ENCODE measurements around the gene CCDC47.

Gene CCDC47

DNA sequence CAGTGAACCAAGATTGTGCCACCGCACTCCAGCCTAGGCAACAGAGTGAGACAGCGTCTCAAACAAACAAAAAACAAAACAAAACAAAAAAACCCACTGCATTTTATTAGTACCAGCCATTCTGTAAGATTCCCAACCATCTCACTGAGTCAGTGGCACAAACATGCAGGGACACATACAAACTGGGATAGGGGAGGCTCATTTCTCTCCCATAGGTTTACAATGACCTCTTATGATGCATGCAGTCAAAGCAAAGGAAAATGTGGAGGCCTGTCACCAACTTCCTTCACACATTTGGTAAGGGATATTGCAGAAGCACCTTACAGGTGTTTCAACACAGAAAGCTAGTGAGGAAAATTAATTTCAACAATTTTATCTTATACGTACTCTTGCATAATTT is 19.4 kb downstream of the CCDC47 start:
- Histone ChIP-seq H2AFZ (ENCODE audit: low read depth) (no peak overlapping the region), H3K27ac (no peak overlapping the region), H3K4me1 (ENCODE audit: low read depth, poor library complexity, severe bottlenecking) (no peaks in the 10 kb centered on the region), H3K9ac (no peak overlapping the region), H4K20me1 (ENCODE audit: insufficient read depth) (no peaks in the 10 kb centered on the region), H3K36me3 (ENCODE audit: insufficient read depth) (peaks cover 12% of the 10 kb centered on the region; the same call in 1 of the 2 replicates), H3K4me3 (IDR thresholded peaks at IDR 0.05; ENCODE audit: insufficient read depth, low read depth, low read length) (no peak overlapping the region), H3K79me2 (ENCODE audit: insufficient read depth, low read depth) (no peaks in the 10 kb centered on the region), H3K27me3 (ENCODE audit: insufficient read depth, low read depth) (no peaks in the 10 kb centered on the region), H3K4me2 (no peak overlapping the region)
- TF ChIP-seq, protein P1, sequence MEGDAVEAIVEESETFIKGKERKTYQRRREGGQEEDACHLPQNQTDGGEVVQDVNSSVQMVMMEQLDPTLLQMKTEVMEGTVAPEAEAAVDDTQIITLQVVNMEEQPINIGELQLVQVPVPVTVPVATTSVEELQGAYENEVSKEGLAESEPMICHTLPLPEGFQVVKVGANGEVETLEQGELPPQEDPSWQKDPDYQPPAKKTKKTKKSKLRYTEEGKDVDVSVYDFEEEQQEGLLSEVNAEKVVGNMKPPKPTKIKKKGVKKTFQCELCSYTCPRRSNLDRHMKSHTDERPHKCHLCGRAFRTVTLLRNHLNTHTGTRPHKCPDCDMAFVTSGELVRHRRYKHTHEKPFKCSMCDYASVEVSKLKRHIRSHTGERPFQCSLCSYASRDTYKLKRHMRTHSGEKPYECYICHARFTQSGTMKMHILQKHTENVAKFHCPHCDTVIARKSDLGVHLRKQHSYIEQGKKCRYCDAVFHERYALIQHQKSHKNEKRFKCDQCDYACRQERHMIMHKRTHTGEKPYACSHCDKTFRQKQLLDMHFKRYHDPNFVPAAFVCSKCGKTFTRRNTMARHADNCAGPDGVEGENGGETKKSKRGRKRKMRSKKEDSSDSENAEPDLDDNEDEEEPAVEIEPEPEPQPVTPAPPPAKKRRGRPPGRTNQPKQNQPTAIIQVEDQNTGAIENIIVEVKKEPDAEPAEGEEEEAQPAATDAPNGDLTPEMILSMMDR (conservative IDR thresholded peaks at IDR 0.05; ENCODE audit: low read depth, low read length) = no peak

DNA sequence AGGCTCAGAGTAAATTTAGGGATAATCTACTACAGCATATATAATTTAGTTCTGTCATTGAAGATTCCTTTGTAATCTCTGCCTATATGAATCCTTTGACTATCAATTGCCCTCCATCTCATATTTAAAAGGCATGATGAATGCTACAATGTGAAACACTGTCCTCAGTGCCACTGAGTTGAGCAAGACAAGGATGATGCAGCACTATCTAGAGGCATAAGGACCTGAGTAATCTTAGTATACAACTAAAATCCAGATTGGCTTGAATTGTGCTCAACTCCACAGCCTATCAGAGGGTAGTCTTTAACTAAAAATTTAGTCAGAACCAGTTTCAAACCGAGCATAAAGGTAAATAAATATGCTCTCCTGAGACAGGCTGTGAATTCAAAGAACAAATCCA is 20.2 kb downstream of the CCDC47 start:
- no peak overlapping the region for H3K4me2 ChIP-seq
- H3K79me2 ChIP-seq (ENCODE audit: insufficient read depth, low read depth) = no peaks in the 10 kb centered on the region
- H3K27ac ChIP-seq = no peak overlapping the region
- no peak overlapping the region for H3K9ac ChIP-seq
- H2AFZ ChIP-seq (ENCODE audit: low read depth) = no peak overlapping the region
- H4K20me1 ChIP-seq (ENCODE audit: insufficient read depth) = no peaks in the 10 kb centered on the region
- peaks cover 15% of the 10 kb centered on the region; the same call in 1 of the 2 replicates for H3K36me3 ChIP-seq (ENCODE audit: insufficient read depth)
- no peak overlapping the region for H3K4me3 ChIP-seq (IDR thresholded peaks at IDR 0.05; ENCODE audit: insufficient read depth, low read depth, low read length)
- TF ChIP-seq, protein P1 (conservative IDR thresholded peaks at IDR 0.05; ENCODE audit: low read depth, low read length) = no peak
- no peaks in the 10 kb centered on the region for H3K27me3 ChIP-seq (ENCODE audit: insufficient read depth, low read depth)
- H3K4me1 ChIP-seq (ENCODE audit: low read depth, poor library complexity, severe bottlenecking) = no peaks in the 10 kb centered on the region

- H3K4me3 ChIP-seq (IDR thresholded peaks at IDR 0.05; ENCODE audit: insufficient read depth, low read depth, low read length) = no peak overlapping the region
- no peak overlapping the region for H3K4me2 ChIP-seq
- H3K36me3 ChIP-seq (ENCODE audit: insufficient read depth) = peaks cover 15% of the 10 kb centered on the region; the same call in 1 of the 2 replicates
- no peaks in the 10 kb centered on the region for H3K4me1 ChIP-seq (ENCODE audit: low read depth, poor library complexity, severe bottlenecking)
- H3K9ac ChIP-seq = no peak overlapping the region
- H2AFZ ChIP-seq (ENCODE audit: low read depth) = no peak overlapping the region
- no peaks in the 10 kb centered on the region for H3K27me3 ChIP-seq (ENCODE audit: insufficient read depth, low read depth)
- H3K27ac ChIP-seq = no peak overlapping the region
- no peaks in the 10 kb centered on the region for H4K20me1 ChIP-seq (ENCODE audit: insufficient read depth)
- TF ChIP-seq, protein P1 (conservative IDR thresholded peaks at IDR 0.05; ENCODE audit: low read depth, low read length) = no peak
- no peaks in the 10 kb centered on the region for H3K79me2 ChIP-seq (ENCODE audit: insufficient read depth, low read depth)
Observed at GRCh38 chr17:63752707-63753106, 20.7 kb downstream of the CCDC47 start.

DNA sequence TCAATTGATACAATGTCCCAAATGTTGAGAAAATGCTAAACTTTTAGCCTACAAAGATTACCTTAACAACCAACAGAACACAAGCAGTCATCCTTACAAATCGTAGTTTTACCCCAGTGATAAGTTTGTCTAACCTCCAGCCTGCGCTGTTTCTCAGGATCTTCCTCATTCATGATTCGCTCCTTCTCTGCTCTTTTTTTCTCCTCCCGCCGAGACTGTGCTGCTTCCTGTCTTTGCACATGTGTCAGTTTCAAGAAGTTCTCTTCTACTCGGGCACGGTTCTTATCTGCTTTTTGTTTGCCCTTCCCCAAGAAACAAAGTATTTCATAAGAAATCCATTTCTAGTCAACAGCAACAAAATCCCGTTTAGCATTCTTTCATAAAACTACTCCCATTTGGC is 21.6 kb downstream of the CCDC47 start:
- peaks cover 17% of the 10 kb centered on the region; the same call in 1 of the 2 replicates for H3K36me3 ChIP-seq (ENCODE audit: insufficient read depth)
- H3K79me2 ChIP-seq (ENCODE audit: insufficient read depth, low read depth) = no peaks in the 10 kb centered on the region
- no peak overlapping the region for H2AFZ ChIP-seq (ENCODE audit: low read depth)
- no peak overlapping the region for H3K27ac ChIP-seq
- H3K9ac ChIP-seq = no peak overlapping the region
- H3K4me1 ChIP-seq (ENCODE audit: low read depth, poor library complexity, severe bottlenecking) = peaks cover 7% of the 10 kb centered on the region
- no peak overlapping the region for H3K4me3 ChIP-seq (IDR thresholded peaks at IDR 0.05; ENCODE audit: insufficient read depth, low read depth, low read length)
- H3K4me2 ChIP-seq = no peak overlapping the region
- TF ChIP-seq, protein P1 (conservative IDR thresholded peaks at IDR 0.05; ENCODE audit: low read depth, low read length) = no peak
- H3K27me3 ChIP-seq (ENCODE audit: insufficient read depth, low read depth) = no peaks in the 10 kb centered on the region
- H4K20me1 ChIP-seq (ENCODE audit: insufficient read depth) = no peaks in the 10 kb centered on the region
